GM18858 (cell line): ENCODE data around the gene MYOZ2.

Source experiments
- ATAC-seq: cut with Tn5 transposase; IDR thresholded peaks from one replicate; pipeline ENCODE4 v1.9.1; 2021; ENCODE audit not compliant: unreplicated experiment

MYOZ2 gene

GRCh38 chr4:119237201-119237600 is 101.6 kb downstream of the MYOZ2 start:
- ATAC-seq, result no peak
